HepG2 (cell line): ENCODE results near the gene SFT2D1. TPM values are rescaled to one million over a fixed set of nuclear protein-coding genes. Genes with fewer than 3 reads are reported as not detected.

Experiments used
- GABPA ChIP-seq, 2 experiments: IDR thresholded peaks; 2 replicates each; pipeline ENCODE4 v1.6.1; 2011 to 2016; ENCODE audit warnings: low read depth in 2 of 2, low read length in 1 of 2, missing biosample characterization in 1 of 2, missing genetic modification characterization in 1 of 2
- KDM3A ChIP-seq: IDR thresholded peaks from 2 replicates; pipeline ENCODE4 v1.6.1; 2018; ENCODE audit warnings: low read depth, missing compliant biosample characterization
- KIAA2018 ChIP-seq: sonication (generic); formaldehyde crosslinking; IDR thresholded peaks from 2 replicates; pipeline ENCODE4 v1.5.0; 2020; ENCODE audit warnings: mild to moderate bottlenecking, missing genetic modification reagents, borderline replicate concordance
- MIER3 ChIP-seq: IDR thresholded peaks from 2 replicates; pipeline ENCODE4 v1.6.1; 2016; ENCODE audit warnings: missing compliant biosample characterization, borderline replicate concordance
- PITX1 ChIP-seq: sonication (generic); formaldehyde crosslinking; IDR thresholded peaks from 2 replicates; pipeline ENCODE4 v1.5.1; 2020; ENCODE audit warnings: mild to moderate bottlenecking, missing genetic modification reagents
- POGZ ChIP-seq: sonication (generic); formaldehyde crosslinking; IDR thresholded peaks from 2 replicates; pipeline ENCODE4 v1.4.0; 2020; ENCODE audit warnings: mild to moderate bottlenecking, missing genetic modification reagents
- POLR2AphosphoS5 ChIP-seq: IDR thresholded peaks from 2 replicates; pipeline ENCODE4 v1.6.1; 2012; ENCODE audit warnings: low read depth, low read length
- SP1 ChIP-seq, 2 experiments: fragments of 450-650 bp in 1 of 2; sonication (generic) in 1 of 2; formaldehyde crosslinking in 1 of 2; IDR thresholded peaks; 2 replicates each; pipeline versions ENCODE4 v1.4.0 to v1.6.1; 2016 to 2020; ENCODE audit warnings: missing genetic modification reagents in 1 of 2
- ZGPAT ChIP-seq: IDR thresholded peaks from 2 replicates; pipeline ENCODE4 v1.6.1; 2016; ENCODE audit warnings: mild to moderate bottlenecking
- ZMAT5 ChIP-seq: sonication (generic); formaldehyde crosslinking; IDR thresholded peaks from 2 replicates; pipeline ENCODE4 v1.5.0; 2020; ENCODE audit warnings: mild to moderate bottlenecking, low read depth, missing genetic modification reagents, borderline replicate concordance
- ZNF281 ChIP-seq: sonication (generic); formaldehyde crosslinking; IDR thresholded peaks from 2 replicates; pipeline ENCODE4 v1.4.0; 2020; ENCODE audit warnings: missing genetic modification reagents, borderline replicate concordance
- ZNF496 ChIP-seq: sonication (generic); formaldehyde crosslinking; IDR thresholded peaks from 2 replicates; pipeline ENCODE4 v1.8.1; 2023; ENCODE audit warnings: mild to moderate bottlenecking, moderate library complexity, missing genetic modification reagents; ENCODE audit not compliant: insufficient replicate concordance
- polyA plus RNA-seq, 8 experiments: library from polyadenylated mRNA; depleted of rRNA in 3 of 8; stranded (reverse) in 7 of 8; unstranded in 1 of 8; fragments of >200 nt; fragmentation: Illumina TruSeq in 4 of 8; extraction: Trizol in 4 of 8; gene quantifications; 2 replicates each; pipeline versions ENCODE4 v1.2.1 to v1.2.3, GENCODE V29; 2011 to 2016; ENCODE audit warnings: low read depth in 4 of 8, missing spikeins in 1 of 8, mixed read lengths in 1 of 8; ENCODE audit not compliant: insufficient read depth in 1 of 8
- total RNA-seq, 5 experiments: library from RNA; depleted of rRNA; stranded (reverse); fragments of >200 nt; fragmentation: Illumina TruSeq; extraction: Trizol; gene quantifications; 2 replicates each; pipeline ENCODE4 v1.2.3, GENCODE V29; 2016; ENCODE audit warnings: low read depth in 1 of 5

SFT2D1 gene
- total and polyA plus RNA-seq, 2 of the 13 experiments (the other 11 are each of a cell fraction or from before 2014, with no cell fraction given), result 115 to 147 TPM

DNA sequence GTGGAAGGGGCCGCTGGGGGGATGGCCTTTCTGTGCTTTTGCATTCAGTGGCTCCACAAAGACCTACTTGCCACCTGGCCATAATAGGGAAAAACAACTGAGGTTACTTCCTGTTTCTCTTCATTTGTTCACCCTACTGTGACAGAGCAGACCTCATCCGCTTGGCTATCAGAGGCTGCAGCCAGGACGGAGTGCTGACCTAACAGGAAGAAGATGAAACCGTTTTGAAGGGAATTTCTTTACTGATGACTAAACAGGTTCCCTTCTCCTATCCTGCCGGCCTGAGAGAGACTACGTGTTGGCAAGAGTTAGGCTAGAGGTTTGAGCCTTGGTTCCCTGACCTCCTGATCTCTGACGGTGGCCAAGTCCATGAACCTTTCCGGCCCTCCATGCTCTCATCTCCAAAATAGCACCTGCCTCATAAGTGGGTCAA is 55.5 kb downstream of the SFT2D1 start (continued):
- no peak for TF ChIP-seq ZGPAT (CRISPR knock-in tag)
- TF ChIP-seq KIAA2018 (CRISPR knock-in tag), result no peak
- no peak for TF ChIP-seq POLR2AphosphoS5
- no peak for TF ChIP-seq ZNF496 (CRISPR knock-in tag)
- no peak for TF ChIP-seq PITX1
- no peak for TF ChIP-seq MIER3 (CRISPR knock-in tag)
- TF ChIP-seq ZNF281 (CRISPR knock-in tag), result no peak
- 0 out of 2 replicates have a peak, but pooled peaks have one; percentile 12 for TF ChIP-seq POGZ
- no peak for TF ChIP-seq KDM3A (CRISPR knock-in tag)
- no peak for TF ChIP-seq ZMAT5 (CRISPR knock-in tag)
- TF ChIP-seq GABPA (IDR thresholded peaks at IDR 0.05; ENCODE audit: low read depth, low read length), result no peak
- peak; percentile 35; the same call in 1 of the 2 replicates for TF ChIP-seq GABPA (CRISPR knock-in tag; IDR thresholded peaks at IDR 0.05; ENCODE audit: low read depth)
- TF ChIP-seq SP1 (IDR thresholded peaks at IDR 0.05), result no peak
- TF ChIP-seq SP1 (CRISPR knock-in tag; IDR thresholded peaks at IDR 0.05), result no peak
